Activated CD4-positive, alpha-beta memory T cell treated with anti-CD3 and anti-CD28 coated beads for 36 hours (primary cell): ENCODE measurements around the gene NCKAP5. TPM values are rescaled to one million over a fixed set of nuclear protein-coding genes. Genes with fewer than 3 reads are reported as not detected.

Source experiments
- CTCF ChIA-PET: fragments of 350-600 bp; sonication (Branson Sonifier 250); formaldehyde crosslinking; loops from one replicate; lab custom pipeline; 2021; ENCODE audit warnings: antibody characterized with exemption, inconsistent platforms; lab: Charles Lee
- POLR2A ChIA-PET: fragments of 350-600 bp; sonication (Branson Sonifier 250); formaldehyde crosslinking; loops from one replicate; lab custom pipeline; 2021; ENCODE audit warnings: antibody characterized with exemption; lab: Charles Lee
- DNase-seq: peaks from one replicate; pipeline ENCODE4 v3.0.0-alpha.2; 2020
- H3K27ac Mint-ChIP-seq: one replicate; pipeline ENCODE4 v1.8.0; 2021; ENCODE audit warnings: mixed read lengths
- H3K27me3 Mint-ChIP-seq: one replicate; pipeline ENCODE4 v1.8.0; 2021; ENCODE audit warnings: mixed read lengths
- H3K36me3 Mint-ChIP-seq: one replicate; pipeline ENCODE4 v1.8.0; 2021; ENCODE audit warnings: mixed read lengths
- H3K4me1 Mint-ChIP-seq: one replicate; pipeline ENCODE4 v1.8.0; 2021; ENCODE audit warnings: low read depth, mixed read lengths
- H3K4me3 Mint-ChIP-seq: one replicate; pipeline ENCODE4 v1.8.0; 2021; ENCODE audit warnings: mild to moderate bottlenecking, mixed read lengths
- H3K9me3 Mint-ChIP-seq: one replicate; pipeline ENCODE4 v1.8.0; 2021; ENCODE audit warnings: mixed read lengths
- intact Hi-C: fragments of 100-400 bp; cut with micrococcal nuclease; formaldehyde crosslinking; loops from one replicate; pipeline ENCODE4 v1.15.1; 2023
- total RNA-seq, 2 experiments: library from RNA; stranded (reverse); gene quantifications; one replicate each; pipeline ENCODE4 v1.2.3, GENCODE V29; 2021

The NCKAP5 gene
- total RNA-seq, 2 experiments from 2014 or later: not detected

DNA sequence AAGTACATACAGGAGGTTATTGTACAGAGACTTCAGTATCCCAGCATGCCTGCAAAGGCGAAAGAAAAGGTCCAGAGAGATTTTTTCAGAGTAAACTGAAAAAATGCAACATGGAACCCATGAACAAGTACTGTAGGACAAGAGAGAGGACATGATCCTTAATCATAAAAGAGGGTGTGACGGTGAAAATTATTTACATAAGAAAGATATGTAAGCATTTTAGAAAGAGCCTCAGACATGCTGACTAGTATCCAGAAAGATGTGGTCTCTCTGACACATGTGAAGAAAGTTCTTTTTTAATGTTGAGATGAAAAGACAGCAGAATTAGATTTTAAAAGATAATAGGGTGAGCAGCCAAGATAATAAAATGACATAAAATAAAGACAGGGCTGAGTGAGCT is 262.0 kb downstream of the NCKAP5 start:
- H3K27ac Mint-ChIP-seq: no peak overlapping the region
- no peak overlapping the region for H3K4me3 Mint-ChIP-seq
- no peaks in the 10 kb centered on the region for H3K4me1 Mint-ChIP-seq
- H3K9me3 Mint-ChIP-seq: peaks cover 5% of the 10 kb centered on the region
- no peaks in the 10 kb centered on the region for H3K36me3 Mint-ChIP-seq
- ChIA-PET POLR2A (no interaction called here), CTCF (no interaction called here)
- no peaks in the 10 kb centered on the region for H3K27me3 Mint-ChIP-seq
- DNase-seq: no peak
- intact Hi-C loops: no loop called here

DNA sequence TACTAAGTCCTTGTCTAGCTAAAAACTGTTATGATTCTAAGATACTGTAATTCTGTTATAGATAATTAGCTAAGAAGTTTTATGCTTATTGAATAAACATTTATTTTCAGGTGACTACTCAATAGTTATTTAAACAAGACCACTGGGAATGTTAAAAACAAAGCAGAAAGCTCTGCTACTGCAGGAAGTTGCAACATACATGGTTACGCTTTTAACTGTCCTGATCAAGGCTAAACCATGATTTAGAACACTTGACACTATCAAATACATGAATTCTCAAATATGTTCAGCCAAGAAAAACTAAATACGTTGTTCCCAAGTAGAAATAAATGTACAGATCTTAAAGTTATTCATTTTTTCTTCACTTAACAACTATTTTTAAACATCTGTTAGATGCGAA is 263.9 kb downstream of the NCKAP5 start:
- H3K4me1 Mint-ChIP-seq: no peaks in the 10 kb centered on the region
- no peaks in the 10 kb centered on the region for H3K27me3 Mint-ChIP-seq
- peaks cover 5% of the 10 kb centered on the region for H3K9me3 Mint-ChIP-seq
- ChIA-PET CTCF (no interaction called here), POLR2A (no interaction called here)
- intact Hi-C loops: no loop called here
- H3K27ac Mint-ChIP-seq: no peak overlapping the region
- no peak overlapping the region for H3K4me3 Mint-ChIP-seq
- no peaks in the 10 kb centered on the region for H3K36me3 Mint-ChIP-seq
- no peak for DNase-seq

DNA sequence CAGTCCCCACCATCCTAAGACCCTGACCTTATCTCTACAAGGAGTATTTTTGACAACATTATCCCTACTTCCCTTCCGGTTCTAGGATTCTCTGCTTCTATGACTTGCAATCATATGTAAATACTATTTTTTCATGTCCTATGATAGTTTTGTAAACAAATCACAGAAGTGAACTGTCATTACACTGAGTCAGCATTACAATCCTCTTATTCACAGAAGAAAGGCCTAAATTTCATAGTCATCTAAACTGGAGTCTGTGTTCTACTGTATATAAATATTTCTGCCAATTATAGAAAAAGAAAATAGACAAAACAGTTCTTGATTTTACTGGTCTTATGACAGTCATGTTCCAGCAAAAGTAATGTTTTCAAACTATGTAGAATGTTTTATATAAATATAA is 265.1 kb downstream of the NCKAP5 start:
- POLR2A ChIA-PET: no interaction called here
- Mint-ChIP-seq H3K4me3 (no peak overlapping the region), H3K27me3 (no peaks in the 10 kb centered on the region), H3K36me3 (no peaks in the 10 kb centered on the region), H3K4me1 (no peaks in the 10 kb centered on the region), H3K9me3 (peaks cover 5% of the 10 kb centered on the region), H3K27ac (no peak overlapping the region)
- intact Hi-C loops: no loop called here
- CTCF ChIA-PET: no interaction called here
- DNase-seq: no peak

DNA sequence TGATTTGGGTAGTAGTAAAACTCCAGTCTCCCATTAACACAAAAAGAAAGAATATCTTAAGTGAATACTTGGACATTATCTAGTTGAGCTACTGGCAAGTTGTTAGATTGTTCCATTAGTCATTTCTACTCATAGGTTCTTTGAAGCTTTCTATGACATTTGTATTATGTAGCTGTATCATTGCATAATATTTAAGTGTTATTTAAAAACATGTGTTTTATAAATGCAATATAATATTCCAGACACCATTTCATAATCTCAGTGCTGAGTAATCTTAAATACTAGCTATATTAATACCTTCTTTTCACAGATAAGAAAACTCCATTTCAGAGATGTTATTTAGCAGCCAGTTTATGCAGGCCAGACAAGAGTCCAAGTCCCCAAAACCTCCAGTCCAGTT is 271.9 kb downstream of the NCKAP5 start:
- H3K27ac Mint-ChIP-seq: no peak overlapping the region
- no peak for DNase-seq
- no peaks in the 10 kb centered on the region for H3K9me3 Mint-ChIP-seq
- ChIA-PET POLR2A (no interaction called here), CTCF (no interaction called here)
- H3K4me3 Mint-ChIP-seq: no peak overlapping the region
- H3K27me3 Mint-ChIP-seq: no peaks in the 10 kb centered on the region
- intact Hi-C loops: no loop called here
- H3K36me3 Mint-ChIP-seq: no peaks in the 10 kb centered on the region
- no peaks in the 10 kb centered on the region for H3K4me1 Mint-ChIP-seq

DNA sequence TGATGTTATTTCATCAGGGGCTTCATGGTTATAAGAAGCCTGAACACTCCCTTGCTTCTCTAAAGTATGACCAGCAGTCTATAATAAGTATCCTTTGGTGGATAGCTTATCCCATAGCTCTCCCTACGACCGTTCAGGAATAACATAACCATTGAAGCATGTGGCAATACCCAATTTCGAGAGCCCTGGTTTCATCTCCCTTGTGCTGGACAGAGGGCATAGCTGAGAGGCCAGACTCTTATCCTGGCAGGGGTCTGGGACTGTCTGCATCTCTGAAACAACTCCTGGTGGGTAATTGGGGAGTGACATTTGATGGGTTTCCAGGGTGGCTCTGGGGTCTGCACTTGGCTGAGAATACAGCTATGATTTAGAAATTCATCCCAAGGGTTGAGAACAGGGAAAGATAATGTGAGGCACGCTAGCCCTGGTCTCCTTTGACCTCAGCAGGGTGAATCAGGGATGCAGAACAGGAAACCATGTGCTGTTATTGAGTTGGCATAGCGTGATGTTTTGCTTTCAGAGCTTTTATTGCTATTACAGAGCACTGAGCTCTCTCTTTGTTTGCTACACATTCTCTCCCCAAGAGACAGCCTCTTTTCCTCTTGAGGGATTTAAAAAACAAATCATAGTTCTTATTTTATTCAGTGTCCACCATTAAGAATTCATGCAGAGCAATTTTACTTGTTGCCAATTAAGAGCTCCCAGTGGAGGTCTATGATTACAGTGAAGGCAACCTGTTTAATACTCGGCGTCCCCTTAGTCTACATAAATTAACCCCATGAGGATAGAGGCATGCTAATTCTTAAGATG is 274.5 kb downstream of the NCKAP5 start:
- DNase-seq: no peak
- no peaks in the 10 kb centered on the region for H3K36me3 Mint-ChIP-seq
- intact Hi-C loops: no loop called here
- H3K9me3 Mint-ChIP-seq: no peaks in the 10 kb centered on the region
- H3K27me3 Mint-ChIP-seq: no peaks in the 10 kb centered on the region
- no peak overlapping the region for H3K4me3 Mint-ChIP-seq
- CTCF ChIA-PET: no interaction called here
- H3K27ac Mint-ChIP-seq: no peak overlapping the region
- no peaks in the 10 kb centered on the region for H3K4me1 Mint-ChIP-seq
- POLR2A ChIA-PET: no interaction called here

DNA sequence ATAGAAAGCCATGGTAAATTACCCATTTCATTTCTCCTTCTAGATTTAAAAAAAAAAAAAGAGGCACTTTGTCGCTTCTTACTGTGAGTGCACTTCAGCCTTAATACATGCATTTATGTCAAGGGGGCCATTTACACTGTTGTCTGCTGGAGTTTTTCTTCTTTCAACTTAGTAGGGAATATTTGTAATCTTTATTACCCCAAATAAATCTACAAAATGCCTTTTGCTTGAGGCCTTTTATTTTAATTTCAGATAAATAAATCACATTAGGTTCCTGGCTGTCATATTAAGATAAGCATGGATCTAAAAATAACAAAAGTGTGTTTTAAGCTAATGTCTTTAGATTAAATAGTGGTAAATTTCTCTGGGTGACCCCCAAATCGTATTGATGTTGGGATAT is 276.0 kb downstream of the NCKAP5 start:
- POLR2A ChIA-PET: no interaction called here
- H3K27me3 Mint-ChIP-seq: no peaks in the 10 kb centered on the region
- intact Hi-C loops: no loop called here
- CTCF ChIA-PET: no interaction called here
- no peak overlapping the region for H3K4me3 Mint-ChIP-seq
- H3K27ac Mint-ChIP-seq: no peak overlapping the region
- no peaks in the 10 kb centered on the region for H3K36me3 Mint-ChIP-seq
- H3K4me1 Mint-ChIP-seq: no peaks in the 10 kb centered on the region
- DNase-seq: no peak
- no peaks in the 10 kb centered on the region for H3K9me3 Mint-ChIP-seq

DNA sequence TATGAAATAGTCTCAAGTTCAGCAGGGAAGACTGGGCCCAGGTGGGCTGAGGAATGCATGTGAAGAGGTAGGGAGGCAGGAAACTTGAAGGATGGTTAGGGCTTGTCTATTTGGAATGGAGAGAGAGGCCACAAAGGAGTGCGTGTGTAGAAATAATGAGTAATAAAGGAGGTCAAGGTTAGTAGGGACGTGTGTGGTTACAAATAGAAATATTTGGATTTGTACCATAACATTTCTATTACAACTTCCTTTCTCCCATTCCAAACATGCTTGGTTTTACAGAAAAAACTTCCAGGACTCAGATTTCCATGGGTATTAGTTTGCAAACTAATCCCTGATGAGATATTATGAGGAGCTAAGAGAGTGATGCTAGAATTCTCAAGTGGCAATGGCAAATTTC is 280.6 kb downstream of the NCKAP5 start:
- intact Hi-C loops: no loop called here
- ChIA-PET POLR2A (no interaction called here), CTCF (no interaction called here)
- Mint-ChIP-seq H3K9me3 (no peaks in the 10 kb centered on the region), H3K36me3 (no peaks in the 10 kb centered on the region), H3K4me3 (no peak overlapping the region), H3K27me3 (no peaks in the 10 kb centered on the region), H3K4me1 (no peaks in the 10 kb centered on the region), H3K27ac (no peak overlapping the region)
- no peak for DNase-seq

DNA sequence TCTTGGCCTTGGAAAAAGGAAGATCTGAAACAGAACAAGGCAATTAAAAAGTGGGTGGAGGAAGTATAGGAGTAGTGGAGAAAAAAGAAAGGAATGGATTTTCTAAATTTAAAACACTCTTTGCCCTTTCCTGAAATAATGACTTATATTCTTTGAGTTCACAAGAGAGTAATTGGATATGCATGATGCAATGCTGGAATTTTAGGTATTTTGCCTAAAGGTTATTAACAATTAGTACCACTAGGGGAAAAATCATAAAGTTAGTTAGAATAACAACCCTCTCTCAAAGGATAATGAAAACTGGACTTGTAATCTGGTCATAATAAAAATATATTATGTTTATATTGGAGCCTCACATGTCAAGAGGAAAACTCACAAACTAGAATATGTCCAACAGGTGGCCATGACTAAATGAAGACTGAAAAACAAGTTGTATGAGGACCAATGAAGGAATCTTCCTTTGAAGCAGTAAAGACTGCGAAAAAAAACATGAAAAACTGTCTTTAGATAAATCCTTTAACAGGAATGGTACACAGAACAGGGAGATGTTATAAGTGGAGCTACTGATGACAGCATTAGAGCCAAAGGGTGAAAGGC is 281.8 kb downstream of the NCKAP5 start:
- intact Hi-C loops: no loop called here
- ChIA-PET CTCF (no interaction called here), POLR2A (no interaction called here)
- peaks cover 5% of the 10 kb centered on the region for H3K9me3 Mint-ChIP-seq
- DNase-seq: no peak
- H3K27me3 Mint-ChIP-seq: no peaks in the 10 kb centered on the region
- no peaks in the 10 kb centered on the region for H3K4me1 Mint-ChIP-seq
- H3K27ac Mint-ChIP-seq: no peak overlapping the region
- no peaks in the 10 kb centered on the region for H3K36me3 Mint-ChIP-seq
- H3K4me3 Mint-ChIP-seq: no peak overlapping the region

DNA sequence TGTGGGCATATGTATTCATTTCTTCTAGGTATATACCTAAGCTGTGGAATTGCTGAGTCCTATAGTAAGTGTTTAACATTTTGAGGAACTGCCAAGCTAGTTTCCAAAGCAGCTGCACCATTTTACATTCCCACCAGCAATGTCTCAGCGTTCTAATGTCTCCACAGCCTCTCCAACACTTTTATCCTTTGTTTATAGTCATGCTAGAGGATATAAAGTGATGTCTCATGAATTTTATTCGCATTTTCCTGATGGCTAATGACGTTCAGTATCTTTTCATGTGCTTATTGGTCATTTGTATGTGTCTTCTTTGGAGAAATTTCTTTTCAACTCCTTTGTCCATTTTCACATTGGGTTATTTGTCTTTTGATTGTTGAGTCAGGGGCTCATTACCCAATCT is 295.2 kb downstream of the NCKAP5 start:
- H3K9me3 Mint-ChIP-seq: no peaks in the 10 kb centered on the region
- DNase-seq: no peak
- no peak overlapping the region for H3K4me3 Mint-ChIP-seq
- ChIA-PET POLR2A (no interaction called here), CTCF (no interaction called here)
- H3K27me3 Mint-ChIP-seq: no peaks in the 10 kb centered on the region
- no peaks in the 10 kb centered on the region for H3K36me3 Mint-ChIP-seq
- intact Hi-C loops: no loop called here
- H3K27ac Mint-ChIP-seq: no peak overlapping the region
- no peaks in the 10 kb centered on the region for H3K4me1 Mint-ChIP-seq

DNA sequence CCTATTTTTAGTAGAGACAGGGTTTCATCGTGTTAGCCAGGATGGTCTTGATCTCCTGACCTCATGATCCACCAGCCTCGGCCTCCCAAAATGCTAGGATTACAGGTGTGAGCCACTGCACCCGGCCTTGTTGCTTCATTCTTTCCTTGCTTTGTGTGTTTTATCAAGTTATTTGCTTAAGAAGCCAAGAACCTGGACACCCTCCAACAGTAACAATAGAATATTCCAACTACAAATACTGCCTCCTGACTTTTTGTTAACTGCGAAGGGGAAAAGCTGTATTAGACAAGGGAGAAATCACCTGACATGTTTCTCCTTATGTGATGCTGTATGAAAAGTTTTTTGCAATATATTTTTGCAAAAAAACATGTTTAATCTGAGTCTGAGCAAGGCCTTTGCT is 297.2 kb downstream of the NCKAP5 start:
- ChIA-PET CTCF (no interaction called here), POLR2A (no interaction called here)
- peaks cover 2% of the 10 kb centered on the region for H3K27me3 Mint-ChIP-seq
- H3K4me1 Mint-ChIP-seq: no peaks in the 10 kb centered on the region
- intact Hi-C loops: no loop called here
- no peak overlapping the region for H3K4me3 Mint-ChIP-seq
- no peak overlapping the region for H3K27ac Mint-ChIP-seq
- H3K36me3 Mint-ChIP-seq: no peaks in the 10 kb centered on the region
- no peak for DNase-seq
- H3K9me3 Mint-ChIP-seq: no peaks in the 10 kb centered on the region

DNA sequence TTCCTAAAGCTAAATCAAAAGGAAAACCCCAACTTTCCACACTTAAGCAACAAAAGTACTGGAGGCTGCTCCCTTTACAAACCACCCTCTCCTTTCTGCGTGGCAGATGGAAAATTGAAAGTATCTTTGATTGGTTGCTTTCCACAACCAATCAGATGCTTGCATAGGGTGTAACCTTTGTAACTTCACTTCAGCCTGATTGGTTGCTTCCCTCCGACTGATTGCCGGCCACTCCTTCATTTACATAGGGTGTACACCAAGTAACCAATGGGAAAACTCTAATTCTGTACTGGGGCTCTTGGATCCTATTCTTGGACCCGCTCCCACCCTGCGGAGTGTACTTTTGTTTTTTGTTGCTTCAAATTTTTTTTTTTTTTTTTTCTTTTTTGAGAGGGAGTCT is 297.7 kb downstream of the NCKAP5 start:
- Mint-ChIP-seq H3K4me3 (no peak overlapping the region), H3K27me3 (peaks cover 3% of the 10 kb centered on the region), H3K4me1 (no peaks in the 10 kb centered on the region), H3K9me3 (no peaks in the 10 kb centered on the region), H3K36me3 (no peaks in the 10 kb centered on the region), H3K27ac (no peak overlapping the region)
- ChIA-PET POLR2A (no interaction called here), CTCF (no interaction called here)
- no peak for DNase-seq
- intact Hi-C loops: no loop called here

DNA sequence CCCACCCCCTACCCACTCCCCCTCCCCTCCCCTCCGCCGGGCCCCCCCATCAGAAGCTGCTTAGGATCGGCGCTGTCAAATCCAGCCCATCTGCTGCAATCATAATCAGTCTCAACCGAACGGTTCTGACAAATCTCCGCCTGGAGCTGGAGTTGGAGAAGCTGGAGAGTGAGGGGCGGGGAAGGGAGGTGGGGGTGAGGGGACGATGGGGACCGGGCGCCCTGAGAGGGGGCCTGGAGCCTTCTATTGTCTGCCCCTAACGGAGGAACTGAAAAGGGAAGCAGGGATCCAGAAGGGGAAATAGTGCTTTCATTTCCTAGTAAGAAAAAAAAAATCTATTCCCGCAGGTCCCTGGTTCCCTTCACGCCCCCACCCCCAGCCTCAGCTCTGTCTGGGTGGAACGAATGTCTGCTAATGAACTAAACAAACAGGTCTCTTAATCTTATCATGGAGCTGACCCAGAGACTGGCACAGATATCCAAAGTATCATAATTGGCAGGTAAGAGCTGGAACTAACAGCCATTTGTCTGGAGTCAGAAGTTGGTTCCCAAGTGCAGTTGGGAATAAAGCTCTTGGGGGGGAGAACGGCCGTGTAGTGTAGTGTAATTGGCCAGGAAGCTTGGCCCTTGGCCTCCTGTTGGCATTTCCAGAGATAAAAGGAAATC is 301.2 kb downstream of the NCKAP5 start:
- Mint-ChIP-seq H3K27me3 (peaks cover 14% of the 10 kb centered on the region), H3K36me3 (no peaks in the 10 kb centered on the region), H3K9me3 (no peaks in the 10 kb centered on the region), H3K27ac (no peak overlapping the region), H3K4me1 (no peaks in the 10 kb centered on the region), H3K4me3 (no peak overlapping the region)
- no peak for DNase-seq
- intact Hi-C loops: no loop called here
- ChIA-PET POLR2A (no interaction called here), CTCF (no interaction called here)
